ENCODE measurements around the gene KCNJ12.

The KCNJ12 gene

DNA sequence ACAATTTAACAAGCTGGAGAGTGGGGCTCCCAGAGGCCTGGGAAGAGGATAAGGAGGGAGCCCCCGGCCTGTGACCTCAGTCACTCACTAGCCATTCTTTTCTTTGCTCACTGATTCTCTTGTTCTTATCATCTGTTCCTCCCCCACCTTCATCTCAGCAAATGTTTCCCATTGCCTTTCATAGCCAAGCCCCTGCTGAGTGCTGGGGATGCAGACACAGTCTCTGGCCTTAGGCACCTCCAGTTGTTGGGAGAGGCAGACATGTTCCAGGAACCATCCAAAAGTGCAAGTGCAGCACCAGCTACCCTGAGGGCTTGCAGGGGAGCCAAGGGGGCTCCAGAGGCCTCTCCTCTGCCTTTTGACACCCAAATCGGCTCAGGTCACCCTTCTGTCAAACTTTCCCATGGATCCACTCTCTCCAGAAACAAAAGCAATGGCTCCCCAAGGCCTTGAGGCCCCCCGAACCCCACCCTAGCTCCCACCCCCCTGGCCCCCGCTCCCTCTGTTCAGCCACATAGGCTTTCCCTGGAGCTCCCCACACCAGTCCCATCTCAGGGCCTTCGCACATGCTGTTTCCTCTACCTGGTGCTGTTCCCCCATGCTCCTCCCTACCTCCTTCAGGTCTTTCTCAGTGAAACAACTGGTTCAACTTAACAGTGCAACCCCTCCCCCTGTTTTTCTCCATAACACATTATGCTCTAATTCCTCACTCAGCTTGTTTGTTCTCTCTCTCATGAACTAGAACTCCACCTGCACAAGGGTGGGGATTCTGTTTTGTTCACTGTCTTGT, 14.9 kb upstream of the KCNJ12 start:
- no peaks in the 10 kb centered on the region for H3K79me2 ChIP-seq (ENCODE audit: insufficient read depth, low read length)
- no peaks in the 10 kb centered on the region for H3K4me1 ChIP-seq (ENCODE audit: insufficient read depth, low read length)
- no peaks in the 10 kb centered on the region for H4K20me1 ChIP-seq (ENCODE audit: insufficient read depth, low read length)
- H3K4me3 ChIP-seq (ENCODE audit: low read depth in 1 of 2, low read length in 2 of 2) = no peak overlapping the region
- no peak for ATAC-seq (ENCODE audit: insufficient read depth, low read depth)
- no peak for TF ChIP-seq CTCF (IDR thresholded peaks at IDR 0.05; ENCODE audit: borderline replicate concordance, extremely low read depth, low read length, poor library complexity, severe bottlenecking)
- TF ChIP-seq EZH2 (IDR thresholded peaks at IDR 0.05; ENCODE audit: borderline replicate concordance, low read depth, low read length, severe bottlenecking) = no peak
- H3K27me3 ChIP-seq (ENCODE audit: insufficient read depth, low read length, poor library complexity) = no peaks in the 10 kb centered on the region
- H3K36me3 ChIP-seq (ENCODE audit: insufficient read depth, low read length) = no peaks in the 10 kb centered on the region
- H2AFZ ChIP-seq (ENCODE audit: low read depth, low read length) = no peak overlapping the region
- DNase-seq = no peak
- no peaks in the 10 kb centered on the region for H3K9me3 ChIP-seq (ENCODE audit: insufficient read depth, low read length, severe bottlenecking)
- H3K9ac ChIP-seq (ENCODE audit: low read depth, low read length) = no peak overlapping the region
- no peak overlapping the region for H3K4me2 ChIP-seq (ENCODE audit: insufficient read depth, low read length)
- H3K27ac ChIP-seq (ENCODE audit: low read length) = no peak overlapping the region

- Histone ChIP-seq H3K27me3 (ENCODE audit: insufficient read depth, low read length, poor library complexity) (no peaks in the 10 kb centered on the region), H3K4me2 (ENCODE audit: insufficient read depth, low read length) (no peak overlapping the region), H3K4me3 (ENCODE audit: low read depth in 1 of 2, low read length in 2 of 2) (no peak overlapping the region), H3K27ac (ENCODE audit: low read length) (no peak overlapping the region), H3K9ac (ENCODE audit: low read depth, low read length) (no peak overlapping the region), H3K79me2 (ENCODE audit: insufficient read depth, low read length) (no peaks in the 10 kb centered on the region), H4K20me1 (ENCODE audit: insufficient read depth, low read length) (no peaks in the 10 kb centered on the region), H3K4me1 (ENCODE audit: insufficient read depth, low read length) (no peaks in the 10 kb centered on the region), H2AFZ (ENCODE audit: low read depth, low read length) (no peak overlapping the region), H3K36me3 (ENCODE audit: insufficient read depth, low read length) (no peaks in the 10 kb centered on the region), H3K9me3 (ENCODE audit: insufficient read depth, low read length, severe bottlenecking) (no peaks in the 10 kb centered on the region)
- TF ChIP-seq CTCF (IDR thresholded peaks at IDR 0.05; ENCODE audit: borderline replicate concordance, extremely low read depth, low read length, poor library complexity, severe bottlenecking) = no peak
- no peak for TF ChIP-seq EZH2 (IDR thresholded peaks at IDR 0.05; ENCODE audit: borderline replicate concordance, low read depth, low read length, severe bottlenecking)
- ATAC-seq (ENCODE audit: insufficient read depth, low read depth) (no peak), DNase-seq (no peak)
These were observed 13.7 kb upstream of the KCNJ12 start for GRCh38 chr17:21362331-21362931.

GRCh38 chr17:21363776-21364642, 12.1 kb upstream of the KCNJ12 start:
- no peak for TF ChIP-seq CTCF (IDR thresholded peaks at IDR 0.05; ENCODE audit: borderline replicate concordance, extremely low read depth, low read length, poor library complexity, severe bottlenecking)
- TF ChIP-seq EZH2 (IDR thresholded peaks at IDR 0.05; ENCODE audit: borderline replicate concordance, low read depth, low read length, severe bottlenecking) = no peak
- H3K36me3 ChIP-seq (ENCODE audit: insufficient read depth, low read length) = no peaks in the 10 kb centered on the region
- no peaks in the 10 kb centered on the region for H3K9me3 ChIP-seq (ENCODE audit: insufficient read depth, low read length, severe bottlenecking)
- H3K27ac ChIP-seq (ENCODE audit: low read length) = no peak overlapping the region
- DNase-seq (no peak), ATAC-seq (ENCODE audit: insufficient read depth, low read depth) (no peak)
- H3K9ac ChIP-seq (ENCODE audit: low read depth, low read length) = no peak overlapping the region
- no peaks in the 10 kb centered on the region; the same call in 1 of the 2 replicates for H4K20me1 ChIP-seq (ENCODE audit: insufficient read depth, low read length)
- no peaks in the 10 kb centered on the region for H3K79me2 ChIP-seq (ENCODE audit: insufficient read depth, low read length)
- H2AFZ ChIP-seq (ENCODE audit: low read depth, low read length) = no peak overlapping the region
- H3K4me2 ChIP-seq (ENCODE audit: insufficient read depth, low read length) = no peak overlapping the region
- peaks cover 6% of the 10 kb centered on the region; the same call in 1 of the 2 replicates for H3K4me1 ChIP-seq (ENCODE audit: insufficient read depth, low read length)
- no peaks in the 10 kb centered on the region for H3K27me3 ChIP-seq (ENCODE audit: insufficient read depth, low read length, poor library complexity)
- no peak overlapping the region for H3K4me3 ChIP-seq (ENCODE audit: low read depth in 1 of 2, low read length in 2 of 2)
